ENCODE data around the gene EIF2S2.

Gene EIF2S2

GRCh38 chr20:34127792-34128191 lies 15.7 kb upstream of the EIF2S2 start:
- CTCF ChIA-PET, result interaction anchor here (0.6 to 0.7 kb wide), 2 partner anchors 265 to 951 kb away, joined by 3 to 4 read pairs; no protein-coding TSS in a partner anchor
- Histone ChIP-seq H3K9me3 (ENCODE audit: control insufficient read depth, insufficient read depth, low read depth, low read length) (no peaks in the 10 kb centered on the region), H3K4me1 (ENCODE audit: control insufficient read depth, insufficient read depth, low read length) (no peaks in the 10 kb centered on the region), H3K4me3 (ENCODE audit: low read depth, low read length) (no peak overlapping the region), H3K36me3 (ENCODE audit: control insufficient read depth in 2 of 2, insufficient read depth in 1 of 2, low read length in 2 of 2) (no peaks in the 10 kb centered on the region), H3K27ac (ENCODE audit: extremely low read depth, low read depth, low read length) (no peak overlapping the region)
- TF ChIP-seq KLF1 (tag by site-specific recombination; IDR thresholded peaks at IDR 0.05) (no peak), ZNF571 (tag by site-specific recombination; IDR thresholded peaks at IDR 0.05) (no peak), SP7 (tag by site-specific recombination; IDR thresholded peaks at IDR 0.05) (no peak), ZSCAN5A (tag by site-specific recombination; IDR thresholded peaks at IDR 0.05) (no peak), OSR2 (tag by site-specific recombination; IDR thresholded peaks at IDR 0.05) (no peak), ZNF664 (tag by site-specific recombination; IDR thresholded peaks at IDR 0.05) (no peak), ZNF596 (tag by site-specific recombination; IDR thresholded peaks at IDR 0.05) (no peak), BCL6B (tag by site-specific recombination; IDR thresholded peaks at IDR 0.05) (no peak), ZBTB44 (tag by site-specific recombination; IDR thresholded peaks at IDR 0.05) (no peak), ZNF335 (tag by site-specific recombination; conservative IDR thresholded peaks at IDR 0.05) (no peak), ZNF239 (tag by site-specific recombination; IDR thresholded peaks at IDR 0.05) (no peak), KLF16 (tag by site-specific recombination; IDR thresholded peaks at IDR 0.05) (no peak), SALL2 (tag by site-specific recombination; IDR thresholded peaks at IDR 0.05; ENCODE audit: borderline replicate concordance) (no peak), GLIS1 (tag by site-specific recombination; IDR thresholded peaks at IDR 0.05) (no peak), IKZF3 (tag by site-specific recombination; IDR thresholded peaks at IDR 0.05) (no peak), YY2 (tag by site-specific recombination; IDR thresholded peaks at IDR 0.05) (no peak), ZNF626 (tag by site-specific recombination; IDR thresholded peaks at IDR 0.05) (no peak), EGR2 (tag by site-specific recombination; IDR thresholded peaks at IDR 0.05; ENCODE audit: low read depth) (no peak)
- POLR2A ChIA-PET, result no interaction called here

GRCh38 chr20:34124469-34125249 lies 12.6 kb upstream of the EIF2S2 start:
- no peak overlapping the region for H3K27ac ChIP-seq (ENCODE audit: extremely low read depth, low read depth, low read length)
- H3K9me3 ChIP-seq (ENCODE audit: control insufficient read depth, insufficient read depth, low read depth, low read length), result no peaks in the 10 kb centered on the region
- ChIA-PET POLR2A (interaction anchor here (0.6 to 0.7 kb wide), 2 partner anchors 11 to 79 kb away, joined by 3 to 5 read pairs; no protein-coding TSS in a partner anchor), CTCF (interaction anchor here (0.6 to 1.0 kb wide), 3 partner anchors 55 to 333 kb away, joined by 3 to 4 read pairs (median 3); no protein-coding TSS in a partner anchor)
- H3K4me3 ChIP-seq (ENCODE audit: low read depth, low read length), result no peak overlapping the region
- no peaks in the 10 kb centered on the region for H3K4me1 ChIP-seq (ENCODE audit: control insufficient read depth, insufficient read depth, low read length)
- H3K36me3 ChIP-seq (ENCODE audit: control insufficient read depth in 2 of 2, insufficient read depth in 1 of 2, low read length in 2 of 2), result no peaks in the 10 kb centered on the region
- no peak for TF ChIP-seq ZNF785 (tag by site-specific recombination; IDR thresholded peaks at IDR 0.05)
- TF ChIP-seq BCL6B (tag by site-specific recombination; IDR thresholded peaks at IDR 0.05), result no peak
- TF ChIP-seq OVOL3 (tag by site-specific recombination; IDR thresholded peaks at IDR 0.05), result no peak
- TF ChIP-seq ZNF138 (tag by site-specific recombination; IDR thresholded peaks at IDR 0.05; ENCODE audit: borderline replicate concordance), result no peak
- TF ChIP-seq ZNF600 (tag by site-specific recombination; IDR thresholded peaks at IDR 0.05), result no peak
- TF ChIP-seq ZSCAN4 (tag by site-specific recombination; IDR thresholded peaks at IDR 0.05), result no peak
- TF ChIP-seq ZFHX2 (tag by site-specific recombination; conservative IDR thresholded peaks at IDR 0.05), result no peak
- TF ChIP-seq HOXA7 (CRISPR knock-in tag; IDR thresholded peaks at IDR 0.05; ENCODE audit: borderline replicate concordance), result no peak
- no peak for TF ChIP-seq ZFP69B (tag by site-specific recombination; IDR thresholded peaks at IDR 0.05)
- no peak for TF ChIP-seq INSM2 (tag by site-specific recombination; IDR thresholded peaks at IDR 0.05)

Data from HEK293 (cell line).